GM12878 (cell line): ENCODE measurements around the gene RBMS1. TPM values are rescaled to one million over a fixed set of nuclear protein-coding genes. Genes with fewer than 3 reads are reported as not detected.

ENCODE experiments used
- ATAC-seq: fragments of 200-7000 bp; cut with Tn5 transposase; 3 replicates; pipeline ENCODE4 v1.9.1; 2020; ENCODE audit warnings: mild to moderate bottlenecking, moderate library complexity
- BruUV-seq: library from RNA; stranded (reverse); fragments of 400-500 nt; replicated peaks from 2 replicates; lab custom pipeline; 2021; lab: Mats Ljungman, UMichigan
- CTCF ChIA-PET: fragments of 300-600 bp; sonication (Branson Sonifier 250); formaldehyde crosslinking; extraction: SDS; loops from one replicate; lab custom pipeline; 2021; ENCODE audit warnings: inconsistent platforms; lab: Yijun Ruan, JAX
- POLR2A ChIA-PET: fragments of 350-600 bp; formaldehyde crosslinking; extraction: SDS; loops from one replicate; lab custom pipeline; 2021; ENCODE audit warnings: inconsistent platforms; lab: Charles Lee
- RAD21 ChIA-PET: fragments of 300-600 bp; sonication (Branson Sonifier 250); formaldehyde crosslinking; loops from one replicate; lab custom pipeline; 2023; ENCODE audit warnings: antibody characterized with exemption; ENCODE audit not compliant: unreplicated experiment; lab: Charles Lee
- SMC1A ChIA-PET: fragments of 300-600 bp; sonication (Branson Sonifier 250); formaldehyde crosslinking; loops from one replicate; lab custom pipeline; 2023; ENCODE audit not compliant: unreplicated experiment, uncharacterized antibody; lab: Charles Lee
- DNase-seq: peaks from one replicate; pipeline ENCODE4 v3.0.0-alpha.2; 2011; ENCODE audit warnings: low read depth, low spot score
- FAIRE-seq: peaks from 3 replicates; lab custom pipeline; 2011; peaks lifted over from hg19 to GRCh38; lab: Jason Lieb, UNC
- H2AFZ ChIP-seq: 2 replicates; pipeline ENCODE4 v1.6.0; 2011; ENCODE audit warnings: low read depth, low read length, control low read depth; ENCODE audit not compliant: control insufficient read depth
- H3K27ac ChIP-seq: 2 replicates; pipeline ENCODE4 v1.5.1; 2011; ENCODE audit warnings: control low read depth; ENCODE audit not compliant: control insufficient read depth, insufficient read depth
- H3K27me3 ChIP-seq, 2 experiments: replicated peaks in 1 of 2; 2 replicates each; pipeline versions ENCODE4 v1.6.0 to v1.6.1; 2011; ENCODE audit warnings: low read length in 1 of 2; ENCODE audit not compliant: control insufficient read depth in 2 of 2, insufficient read depth in 2 of 2
- H3K36me3 ChIP-seq, 2 experiments: 2 replicates each; pipeline ENCODE4 v1.5.1; 2011; ENCODE audit warnings: low read length in 1 of 2; ENCODE audit not compliant: control insufficient read depth in 2 of 2, insufficient read depth in 2 of 2
- H3K4me1 ChIP-seq: 2 replicates; pipeline ENCODE4 v1.6.1; 2011; ENCODE audit warnings: mild to moderate bottlenecking, low read length, moderate library complexity, mixed read lengths; ENCODE audit not compliant: control insufficient read depth, insufficient read depth
- H3K4me2 ChIP-seq: 2 replicates; pipeline ENCODE4 v1.6.0; 2011; ENCODE audit warnings: control low read depth; ENCODE audit not compliant: control insufficient read depth, insufficient read depth
- H3K4me3 ChIP-seq: fragments of 200-600 bp; sonication (generic); 2 replicates; pipeline ENCODE4 v1.5.1; 2016
- H3K79me2 ChIP-seq: 2 replicates; pipeline ENCODE4 v1.6.0; 2011; ENCODE audit warnings: low read length; ENCODE audit not compliant: control insufficient read depth, insufficient read depth
- H3K9ac ChIP-seq: 2 replicates; pipeline ENCODE4 v1.8.0; 2011; ENCODE audit warnings: low read length, control low read depth, mixed read lengths; ENCODE audit not compliant: control insufficient read depth, insufficient read depth
- H3K9me3 ChIP-seq: replicated peaks from 3 replicates; pipeline ENCODE4 v1.5.1; 2011; ENCODE audit warnings: mild to moderate bottlenecking, low read length; ENCODE audit not compliant: control insufficient read depth, insufficient read depth
- H4K20me1 ChIP-seq: 2 replicates; pipeline ENCODE4 v1.6.0; 2011; ENCODE audit not compliant: control insufficient read depth, insufficient read depth
- BCL11A ChIP-seq: IDR thresholded peaks from 2 replicates; pipeline ENCODE4 v1.6.1; 2011; ENCODE audit warnings: low read depth, low read length
- E2F4 ChIP-seq: IDR thresholded peaks from 2 replicates; pipeline ENCODE4 v1.6.1; 2012; ENCODE audit warnings: low read depth, low read length, improper control_type of control experiment
- EP300 ChIP-seq, 2 experiments: fragments of 150-350 bp in 1 of 2; IDR thresholded peaks; 2 replicates each; pipeline ENCODE4 v1.6.1; 2011 to 2012; ENCODE audit warnings: low read depth in 2 of 2, low read length in 2 of 2, borderline replicate concordance in 1 of 2, improper control_type of control experiment in 1 of 2, inconsistent platforms in 1 of 2; ENCODE audit not compliant: control insufficient read depth in 1 of 2
- GABPA ChIP-seq: IDR thresholded peaks from 2 replicates; pipeline ENCODE4 v1.6.1; 2014; ENCODE audit warnings: antibody characterized with exemption, low read depth, mild to moderate bottlenecking, inconsistent platforms
- IKZF1 ChIP-seq: fragments of 450-650 bp; conservative IDR thresholded peaks from 2 replicates; pipeline ENCODE4 v1.6.1; 2017; ENCODE audit warnings: antibody characterized with exemption, mild to moderate bottlenecking
- MEF2B ChIP-seq: fragments of 450-650 bp; IDR thresholded peaks from 2 replicates; pipeline ENCODE4 v1.6.1; 2018; ENCODE audit warnings: mild to moderate bottlenecking, moderate library complexity; ENCODE audit not compliant: partially characterized antibody, poor library complexity, severe bottlenecking
- PAX5 ChIP-seq: IDR thresholded peaks from 2 replicates; pipeline ENCODE4 v1.6.1; 2011; ENCODE audit warnings: low read depth, low read length, borderline replicate concordance
- RCOR1 ChIP-seq: conservative IDR thresholded peaks from 2 replicates; pipeline ENCODE4 v1.6.1; 2012; ENCODE audit warnings: low read depth, low read length, improper control_type of control experiment
- RFX5 ChIP-seq: IDR thresholded peaks from 2 replicates; pipeline ENCODE4 v1.6.1; 2011; ENCODE audit warnings: low read depth, low read length, improper control_type of control experiment
- SIN3A ChIP-seq: IDR thresholded peaks from 2 replicates; pipeline ENCODE4 v1.6.1; 2012; ENCODE audit warnings: low read depth, low read length, improper control_type of control experiment
- SMC3 ChIP-seq: IDR thresholded peaks from 2 replicates; pipeline ENCODE4 v1.6.1; 2011; ENCODE audit warnings: low read length, improper control_type of control experiment, borderline replicate concordance
- STAT1 ChIP-seq: fragments of 450-650 bp; conservative IDR thresholded peaks from 2 replicates; pipeline ENCODE4 v1.6.1; 2014; ENCODE audit warnings: antibody characterized with exemption, mild to moderate bottlenecking
- TCF3 ChIP-seq: IDR thresholded peaks from 2 replicates; pipeline ENCODE4 v1.6.1; 2012; ENCODE audit warnings: low read depth, mild to moderate bottlenecking, low read length, borderline replicate concordance; ENCODE audit not compliant: insufficient read depth
- USF1 ChIP-seq: IDR thresholded peaks from 2 replicates; pipeline ENCODE4 v1.6.1; 2011; ENCODE audit warnings: borderline replicate concordance, low read depth, mild to moderate bottlenecking, moderate library complexity, mixed read lengths, low read length; ENCODE audit not compliant: insufficient read depth; ENCODE audit errors: extremely low read length
- ZNF622 ChIP-seq: fragments of 450-650 bp; IDR thresholded peaks from 2 replicates; pipeline ENCODE4 v1.6.1; 2017; ENCODE audit warnings: mild to moderate bottlenecking, inconsistent platforms
- WGBS: methylation state at CpG from one replicate; pipeline ENCODE4 v1.1.6; 2016; ENCODE audit warnings: low lambda C conversion rate; ENCODE audit not compliant: insufficient replicate concordance, insufficient coverage; ENCODE audit errors: missing lambda C conversion rate; 5-methylcytosine and 5-hydroxymethylcytosine counted together
- in situ Hi-C: fragments of 300-500 bp; cut with MboI; formaldehyde crosslinking; loops from 9 replicates; pipeline ENCODE4 v1.14.3; 2018; ENCODE audit warnings: mixed read lengths
- intact Hi-C: fragments of 100-400 bp; cut with micrococcal nuclease; formaldehyde crosslinking; loops from one replicate; pipeline ENCODE4 v1.14.2; 2022; ENCODE audit not compliant: unreplicated experiment
- polyA plus RNA-seq, 11 experiments: library from polyadenylated mRNA; depleted of rRNA in 4 of 11; unstranded in 6 of 11; stranded (reverse) in 5 of 11; fragments of >200 nt; fragmentation: Nextera tagmentation in 4 of 11; fragmentation: Illumina TruSeq in 1 of 11; extraction: Ambion mirVana in 4 of 11; extraction: Trizol in 1 of 11; gene quantifications; 1 replicate in 1 of 11; 2 replicates in 10 of 11; pipeline versions ENCODE4 v1.2.1 to v1.2.3, GENCODE V29; 2011 to 2016; ENCODE audit warnings: inconsistent platforms in 2 of 11, missing spikeins in 2 of 11, low read depth in 1 of 11
- total RNA-seq, 4 experiments: library from RNA; depleted of rRNA in 3 of 4; stranded (reverse); fragments of >200 nt in 3 of 4; fragmentation: Illumina TruSeq in 1 of 4; extraction: Trizol in 1 of 4; gene quantifications; 2 replicates each; pipeline versions ENCODE4 v1.2.1 to v1.2.3, GENCODE V29; 2013 to 2021
- TF ChIP-seq, protein P1 (sequence below): IDR thresholded peaks from 2 replicates; pipeline ENCODE4 v1.6.1; 2012; ENCODE audit warnings: improper control_type of control experiment, low read depth, low read length; ENCODE audit not compliant: insufficient replicate concordance

The RBMS1 gene
- total and polyA plus RNA-seq, 10 of the 15 experiments (the other 5 are each of a cell fraction or from before 2014, with no cell fraction given), result 0.04 to 0.31 (median 0.17) TPM; not detected in 1

- RAD21 ChIA-PET, result no interaction called here
- TF ChIP-seq BCL11A (no peak), IKZF1 (no peak), SMC3 (no peak), SIN3A (no peak), TCF3 (no peak), MEF2B (no peak), EP300 (IDR thresholded peaks at IDR 0.05; ENCODE audit: borderline replicate concordance in 1 of 2, control insufficient read depth in 1 of 2, low read depth in 2 of 2, low read length in 2 of 2) (no peak), USF1 (no peak), E2F4 (no peak), RFX5 (no peak), RCOR1 (no peak), PAX5 (no peak), ZNF622 (no peak), STAT1 (no peak), GABPA (no peak)
- TF ChIP-seq, protein P1, sequence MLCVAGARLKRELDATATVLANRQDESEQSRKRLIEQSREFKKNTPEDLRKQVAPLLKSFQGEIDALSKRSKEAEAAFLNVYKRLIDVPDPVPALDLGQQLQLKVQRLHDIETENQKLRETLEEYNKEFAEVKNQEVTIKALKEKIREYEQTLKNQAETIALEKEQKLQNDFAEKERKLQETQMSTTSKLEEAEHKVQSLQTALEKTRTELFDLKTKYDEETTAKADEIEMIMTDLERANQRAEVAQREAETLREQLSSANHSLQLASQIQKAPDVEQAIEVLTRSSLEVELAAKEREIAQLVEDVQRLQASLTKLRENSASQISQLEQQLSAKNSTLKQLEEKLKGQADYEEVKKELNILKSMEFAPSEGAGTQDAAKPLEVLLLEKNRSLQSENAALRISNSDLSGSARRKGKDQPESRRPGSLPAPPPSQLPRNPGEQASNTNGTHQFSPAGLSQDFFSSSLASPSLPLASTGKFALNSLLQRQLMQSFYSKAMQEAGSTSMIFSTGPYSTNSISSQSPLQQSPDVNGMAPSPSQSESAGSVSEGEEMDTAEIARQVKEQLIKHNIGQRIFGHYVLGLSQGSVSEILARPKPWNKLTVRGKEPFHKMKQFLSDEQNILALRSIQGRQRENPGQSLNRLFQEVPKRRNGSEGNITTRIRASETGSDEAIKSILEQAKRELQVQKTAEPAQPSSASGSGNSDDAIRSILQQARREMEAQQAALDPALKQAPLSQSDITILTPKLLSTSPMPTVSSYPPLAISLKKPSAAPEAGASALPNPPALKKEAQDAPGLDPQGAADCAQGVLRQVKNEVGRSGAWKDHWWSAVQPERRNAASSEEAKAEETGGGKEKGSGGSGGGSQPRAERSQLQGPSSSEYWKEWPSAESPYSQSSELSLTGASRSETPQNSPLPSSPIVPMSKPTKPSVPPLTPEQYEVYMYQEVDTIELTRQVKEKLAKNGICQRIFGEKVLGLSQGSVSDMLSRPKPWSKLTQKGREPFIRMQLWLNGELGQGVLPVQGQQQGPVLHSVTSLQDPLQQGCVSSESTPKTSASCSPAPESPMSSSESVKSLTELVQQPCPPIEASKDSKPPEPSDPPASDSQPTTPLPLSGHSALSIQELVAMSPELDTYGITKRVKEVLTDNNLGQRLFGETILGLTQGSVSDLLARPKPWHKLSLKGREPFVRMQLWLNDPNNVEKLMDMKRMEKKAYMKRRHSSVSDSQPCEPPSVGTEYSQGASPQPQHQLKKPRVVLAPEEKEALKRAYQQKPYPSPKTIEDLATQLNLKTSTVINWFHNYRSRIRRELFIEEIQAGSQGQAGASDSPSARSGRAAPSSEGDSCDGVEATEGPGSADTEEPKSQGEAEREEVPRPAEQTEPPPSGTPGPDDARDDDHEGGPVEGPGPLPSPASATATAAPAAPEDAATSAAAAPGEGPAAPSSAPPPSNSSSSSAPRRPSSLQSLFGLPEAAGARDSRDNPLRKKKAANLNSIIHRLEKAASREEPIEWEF, result no peak
Measured at GRCh38 chr2:160364364-160364763, 129.2 kb downstream of the RBMS1 start.

More at GRCh38 chr2:160364364-160364763, 129.2 kb downstream of the RBMS1 start:
- DNase-seq, result no peak
- no TSS peak for BruUV-seq
- no peaks in the 10 kb centered on the region for H3K36me3 ChIP-seq
- ChIA-PET CTCF (interaction anchor here (2.3 kb wide), 1 partner anchor 11 kb away, joined by 5 read pairs; no protein-coding TSS in a partner anchor), SMC1A (interaction anchor here (0.9 kb wide), 1 partner anchor 36 kb away, joined by 3 read pairs; no protein-coding TSS in a partner anchor), POLR2A (no interaction called here)
- no peaks in the 10 kb centered on the region for H3K79me2 ChIP-seq
- FAIRE-seq, result no peak
- H4K20me1 ChIP-seq, result no peaks in the 10 kb centered on the region
- in situ Hi-C loops, result no loop called here
- no peak overlapping the region for H2AFZ ChIP-seq
- H3K4me1 ChIP-seq, result no peaks in the 10 kb centered on the region
- H3K27me3 ChIP-seq, result no peaks in the 10 kb centered on the region; a peak in 1 of 4 replicates
- H3K9me3 ChIP-seq, result no peaks in the 10 kb centered on the region
- no peak overlapping the region for H3K4me3 ChIP-seq
- H3K9ac ChIP-seq, result no peak overlapping the region
- H3K27ac ChIP-seq, result no peak overlapping the region
- intact Hi-C loops, result no loop called here
- WGBS, result 26% methylated on average over 2 of the region's 2 CpGs
- H3K4me2 ChIP-seq, result no peak overlapping the region
- ATAC-seq, result no peak
